Esophagus squamous epithelium (tissue), 4 donors: Measurements from ENCODE around the gene SLC25A11.

Experiments
- POLR2A ChIP-seq, 4 donors: fragments of 450-650 bp; IDR thresholded peaks; one replicate each; pipeline ENCODE4 v1.6.1; 2017; ENCODE audit warnings: antibody characterized with exemption in 4 of 4, mild to moderate bottlenecking in 4 of 4, moderate library complexity in 3 of 4
- TF ChIP-seq, protein P1 (sequence below), 6 experiments: fragments of 450-650 bp in 4 of 6; fragments of 200-600 bp in 2 of 6; sonication (generic) in 2 of 6; IDR thresholded peaks; one replicate each; pipeline ENCODE4 v1.5.1; 2016 to 2019; ENCODE audit warnings: antibody characterized with exemption in 6 of 6, mild to moderate bottlenecking in 4 of 6, moderate library complexity in 4 of 6

DNA sequence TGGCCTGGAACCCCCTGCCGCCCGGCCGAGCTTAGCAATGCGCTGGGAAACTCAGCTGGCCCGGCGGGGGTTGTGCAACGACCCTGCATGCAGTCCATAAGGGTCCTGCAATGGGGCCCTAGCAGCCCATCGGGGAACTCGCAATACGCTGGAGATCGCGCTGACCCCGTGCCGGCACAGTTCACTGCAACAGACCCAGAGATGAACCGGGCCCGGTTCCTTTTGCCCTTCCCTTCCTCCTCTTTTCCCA is 375 bp downstream of the SLC25A11 start:
- no peak for TF ChIP-seq POLR2A (IDR thresholded peaks at IDR 0.05)
- TF ChIP-seq, protein P1, sequence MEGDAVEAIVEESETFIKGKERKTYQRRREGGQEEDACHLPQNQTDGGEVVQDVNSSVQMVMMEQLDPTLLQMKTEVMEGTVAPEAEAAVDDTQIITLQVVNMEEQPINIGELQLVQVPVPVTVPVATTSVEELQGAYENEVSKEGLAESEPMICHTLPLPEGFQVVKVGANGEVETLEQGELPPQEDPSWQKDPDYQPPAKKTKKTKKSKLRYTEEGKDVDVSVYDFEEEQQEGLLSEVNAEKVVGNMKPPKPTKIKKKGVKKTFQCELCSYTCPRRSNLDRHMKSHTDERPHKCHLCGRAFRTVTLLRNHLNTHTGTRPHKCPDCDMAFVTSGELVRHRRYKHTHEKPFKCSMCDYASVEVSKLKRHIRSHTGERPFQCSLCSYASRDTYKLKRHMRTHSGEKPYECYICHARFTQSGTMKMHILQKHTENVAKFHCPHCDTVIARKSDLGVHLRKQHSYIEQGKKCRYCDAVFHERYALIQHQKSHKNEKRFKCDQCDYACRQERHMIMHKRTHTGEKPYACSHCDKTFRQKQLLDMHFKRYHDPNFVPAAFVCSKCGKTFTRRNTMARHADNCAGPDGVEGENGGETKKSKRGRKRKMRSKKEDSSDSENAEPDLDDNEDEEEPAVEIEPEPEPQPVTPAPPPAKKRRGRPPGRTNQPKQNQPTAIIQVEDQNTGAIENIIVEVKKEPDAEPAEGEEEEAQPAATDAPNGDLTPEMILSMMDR (IDR thresholded peaks at IDR 0.05): no peak
